OCI-LY7 (cell line): ENCODE measurements around the gene ZBTB21. TPM values are rescaled to one million over a fixed set of nuclear protein-coding genes. Genes with fewer than 3 reads are reported as not detected.

Experiments
- BruUV-seq: library from RNA; stranded (reverse); fragments of 400-500 nt; replicated peaks from 2 replicates; lab custom pipeline; 2021; lab: Mats Ljungman, UMichigan
- CTCF ChIA-PET: fragments of 300-600 bp; sonication (Branson Sonifier 250); formaldehyde crosslinking; loops from one replicate; lab custom pipeline; 2022; ENCODE audit warnings: antibody characterized with exemption; ENCODE audit not compliant: unreplicated experiment; lab: Charles Lee
- POLR2A ChIA-PET: fragments of 300-600 bp; sonication (Branson Sonifier 250); formaldehyde crosslinking; loops from one replicate; lab custom pipeline; 2022; ENCODE audit warnings: antibody characterized with exemption; lab: Charles Lee
- DNase-seq: peaks from one replicate; pipeline ENCODE4 v3.0.0-alpha.2; 2015; ENCODE audit warnings: low spot score
- H2AFZ ChIP-seq: fragments of 200-600 bp; sonication (generic), shearing (Covaris generic); 2 replicates; pipeline ENCODE4 v1.6.1; 2014; ENCODE audit warnings: mild to moderate bottlenecking, antibody characterized with exemption, low read length, moderate library complexity
- H3K27ac ChIP-seq: fragments of 200-600 bp; sonication (generic); 2 replicates; pipeline ENCODE4 v1.5.1; 2014; ENCODE audit warnings: mixed run types, low read depth, mild to moderate bottlenecking, moderate library complexity, low read length, inconsistent platforms; ENCODE audit not compliant: poor library complexity, severe bottlenecking
- H3K36me3 ChIP-seq: fragments of 200-600 bp; sonication (generic); 2 replicates; pipeline ENCODE4 v1.6.1; 2014; ENCODE audit warnings: mild to moderate bottlenecking, antibody characterized with exemption, low read length, moderate library complexity, mixed read lengths; ENCODE audit not compliant: insufficient read depth
- H3K4me1 ChIP-seq: fragments of 200-600 bp; sonication (generic); 2 replicates; pipeline ENCODE4 v1.5.1; 2014; ENCODE audit warnings: mild to moderate bottlenecking, low read length; ENCODE audit not compliant: insufficient read depth, poor library complexity, severe bottlenecking
- H3K4me2 ChIP-seq: fragments of 200-600 bp; sonication (generic); 2 replicates; pipeline ENCODE4 v1.6.1; 2014; ENCODE audit warnings: mild to moderate bottlenecking, low read length
- H3K4me3 ChIP-seq: fragments of 200-600 bp; sonication (generic); 2 replicates; pipeline ENCODE4 v1.5.1; 2014; ENCODE audit warnings: mild to moderate bottlenecking, low read depth, low read length; ENCODE audit not compliant: poor library complexity, severe bottlenecking
- H3K79me2 ChIP-seq: fragments of 200-600 bp; sonication (generic); 2 replicates; pipeline ENCODE4 v1.6.1; 2016; ENCODE audit warnings: low read depth, mild to moderate bottlenecking, low read length, moderate library complexity, mixed read lengths; ENCODE audit not compliant: insufficient read depth
- H3K9me2 ChIP-seq: fragments of 200-600 bp; sonication (generic); 2 replicates; pipeline ENCODE4 v1.6.1; 2016; ENCODE audit warnings: mild to moderate bottlenecking, low read length, mixed read lengths; ENCODE audit not compliant: insufficient read depth
- H3K9me3 ChIP-seq: fragments of 200-600 bp; sonication (generic); 2 replicates; pipeline ENCODE4 v1.6.1; 2014; ENCODE audit warnings: mild to moderate bottlenecking, mixed run types, low read length, mixed read lengths
- H4K20me1 ChIP-seq: fragments of 200-600 bp; sonication (generic); 2 replicates; pipeline ENCODE4 v1.6.1; 2014; ENCODE audit warnings: mild to moderate bottlenecking, antibody characterized with exemption, low read length, moderate library complexity, mixed read lengths; ENCODE audit not compliant: insufficient read depth
- EZH2phosphoT487 ChIP-seq: fragments of 200-600 bp; sonication (generic); IDR thresholded peaks from 2 replicates; pipeline ENCODE4 v1.6.1; 2018; ENCODE audit warnings: low read depth, borderline replicate concordance, mild to moderate bottlenecking, mixed run types, antibody characterized with exemption, low read length, moderate library complexity, mixed read lengths
- intact Hi-C: fragments of 100-400 bp; cut with micrococcal nuclease; formaldehyde crosslinking; loops from one replicate; pipeline ENCODE4 v1.10.0; 2022; ENCODE audit not compliant: unreplicated experiment
- total RNA-seq, 2 experiments: library from RNA; depleted of rRNA in 1 of 2; stranded (reverse); fragments of >200 nt in 1 of 2; shearing (Covaris generic) in 1 of 2; gene quantifications; 2 replicates each; pipeline ENCODE4 v1.2.3, GENCODE V29; 2014 to 2022
- TF ChIP-seq, protein P1 (sequence below): fragments of 200-600 bp; sonication (generic); conservative IDR thresholded peaks from 2 replicates; pipeline ENCODE4 v1.5.1; 2014; ENCODE audit warnings: mild to moderate bottlenecking, antibody characterized with exemption, low read length, moderate library complexity, mixed read lengths

ZBTB21 gene
- total RNA-seq, 2 experiments from 2014 or later, result 10.0 to 19.6 TPM

DNA sequence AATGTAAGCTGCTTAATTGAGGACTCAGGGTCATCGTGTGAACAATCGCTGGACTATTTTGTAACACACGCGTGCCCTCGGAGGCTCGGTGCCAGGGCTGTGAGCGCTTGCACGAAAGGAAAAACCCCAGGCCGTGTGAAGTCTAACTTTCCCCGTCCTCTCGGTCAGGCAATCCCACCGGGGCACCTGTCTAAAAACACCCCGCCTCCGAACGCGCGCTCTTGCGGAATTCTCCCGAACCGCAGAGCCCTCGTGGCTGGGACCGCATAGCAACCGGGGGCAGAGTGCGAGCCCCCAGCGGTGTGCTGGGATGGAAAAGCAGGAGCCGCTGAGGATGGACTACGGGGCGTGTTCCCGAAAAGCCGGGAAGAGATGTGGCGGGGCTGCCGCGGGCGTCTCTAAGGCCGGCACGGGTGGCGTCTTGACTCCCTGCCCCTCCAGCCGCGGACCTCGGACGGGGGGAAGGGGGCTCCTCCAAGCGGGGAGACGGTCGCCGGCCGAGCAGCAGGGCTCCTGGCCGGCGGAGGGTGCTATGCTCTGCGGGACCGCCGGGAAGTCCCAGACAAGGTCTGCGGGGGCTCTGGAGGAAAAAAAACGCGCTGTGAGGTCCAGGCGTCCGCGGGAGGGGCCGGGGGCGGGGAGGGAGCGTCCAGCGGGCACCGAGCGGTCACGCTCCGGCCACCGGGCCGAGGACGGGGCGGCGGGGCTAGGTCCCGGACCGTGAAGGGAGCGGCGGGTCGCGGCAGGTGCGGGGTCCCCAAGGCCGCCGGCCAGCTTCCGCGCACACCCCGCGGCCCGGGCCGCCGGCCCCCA lies 936 bp downstream of the ZBTB21 start:
- Histone ChIP-seq H3K4me2 (peak overlapping the region; percentile 82), H3K9me3 (no peaks in the 10 kb centered on the region), H3K9me2 (no peaks in the 10 kb centered on the region), H3K27ac (peak overlapping the region; percentile 65), H3K4me1 (peaks cover 38% of the 10 kb centered on the region), H3K4me3 (peak overlapping the region; percentile 79), H3K79me2 (peaks cover 7% of the 10 kb centered on the region; the same call in 1 of the 2 replicates), H2AFZ (peak overlapping the region; percentile 24; the same call in 1 of the 2 replicates), H4K20me1 (no peaks in the 10 kb centered on the region), H3K36me3 (peaks cover 16% of the 10 kb centered on the region)
- no TSS peak for BruUV-seq
- no peak for TF ChIP-seq EZH2phosphoT487
- TF ChIP-seq, protein P1, sequence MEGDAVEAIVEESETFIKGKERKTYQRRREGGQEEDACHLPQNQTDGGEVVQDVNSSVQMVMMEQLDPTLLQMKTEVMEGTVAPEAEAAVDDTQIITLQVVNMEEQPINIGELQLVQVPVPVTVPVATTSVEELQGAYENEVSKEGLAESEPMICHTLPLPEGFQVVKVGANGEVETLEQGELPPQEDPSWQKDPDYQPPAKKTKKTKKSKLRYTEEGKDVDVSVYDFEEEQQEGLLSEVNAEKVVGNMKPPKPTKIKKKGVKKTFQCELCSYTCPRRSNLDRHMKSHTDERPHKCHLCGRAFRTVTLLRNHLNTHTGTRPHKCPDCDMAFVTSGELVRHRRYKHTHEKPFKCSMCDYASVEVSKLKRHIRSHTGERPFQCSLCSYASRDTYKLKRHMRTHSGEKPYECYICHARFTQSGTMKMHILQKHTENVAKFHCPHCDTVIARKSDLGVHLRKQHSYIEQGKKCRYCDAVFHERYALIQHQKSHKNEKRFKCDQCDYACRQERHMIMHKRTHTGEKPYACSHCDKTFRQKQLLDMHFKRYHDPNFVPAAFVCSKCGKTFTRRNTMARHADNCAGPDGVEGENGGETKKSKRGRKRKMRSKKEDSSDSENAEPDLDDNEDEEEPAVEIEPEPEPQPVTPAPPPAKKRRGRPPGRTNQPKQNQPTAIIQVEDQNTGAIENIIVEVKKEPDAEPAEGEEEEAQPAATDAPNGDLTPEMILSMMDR, result peak; percentile 65
- DNase-seq, result peak; percentile 77
- intact Hi-C loops, result loop anchor here (1.0 to 5.0 kb wide), 3 partner anchors 82 to 108 kb away; no protein-coding TSS in a partner anchor
- POLR2A ChIA-PET, result interaction anchor here (0.6 to 1.3 kb wide), 7 partner anchors 10 to 146 kb away, joined by 3 to 4 read pairs (median 3); no protein-coding TSS in a partner anchor
- CTCF ChIA-PET, result interaction anchor here (0.5 to 1.0 kb wide), 2 partner anchors 28 to 98 kb away, joined by 4 to 11 read pairs; no protein-coding TSS in a partner anchor

DNA sequence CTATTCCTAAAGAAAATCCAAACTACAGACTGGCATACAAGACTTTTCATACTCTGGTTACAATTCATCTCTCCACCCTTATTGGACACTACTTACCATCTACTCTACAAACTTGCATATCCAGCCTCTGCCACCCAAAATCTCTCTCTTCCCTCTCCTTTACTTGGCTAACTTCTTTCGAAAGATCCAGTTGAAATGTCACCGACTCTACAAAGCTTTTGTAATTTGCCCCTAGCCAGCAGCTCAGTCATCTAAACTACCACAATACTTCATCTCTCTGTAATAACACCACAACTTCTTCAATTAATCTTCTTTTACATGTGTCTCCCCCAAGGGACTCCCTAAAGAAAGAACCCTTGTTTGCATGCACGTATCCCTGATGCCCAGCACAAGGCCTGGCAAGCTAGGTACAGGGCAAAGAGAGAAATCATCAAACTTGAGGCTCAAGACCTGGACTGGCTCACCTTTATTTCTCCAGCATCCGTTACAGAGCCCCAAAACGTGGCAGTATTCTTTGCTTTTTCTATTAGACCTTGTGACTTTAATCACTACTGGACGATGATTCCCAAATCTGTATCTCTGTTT lies 2.7 kb downstream of the ZBTB21 start:
- H3K9me3 ChIP-seq, result no peaks in the 10 kb centered on the region
- peaks cover 21% of the 10 kb centered on the region for H3K36me3 ChIP-seq
- H3K4me1 ChIP-seq, result peaks cover 38% of the 10 kb centered on the region
- H3K27ac ChIP-seq, result no peak overlapping the region
- H3K9me2 ChIP-seq, result no peaks in the 10 kb centered on the region
- peak overlapping the region; percentile 49 for H3K4me2 ChIP-seq
- no peaks in the 10 kb centered on the region for H4K20me1 ChIP-seq
- no peak for TF ChIP-seq EZH2phosphoT487
- CTCF ChIA-PET, result interaction anchor here (0.6 to 1.6 kb wide), 2 partner anchors 110 to 142 kb away, joined by 4 read pairs; no protein-coding TSS in a partner anchor
- H2AFZ ChIP-seq, result no peak overlapping the region
- H3K4me3 ChIP-seq, result peak overlapping the region; percentile 5
- no TSS peak for BruUV-seq
- intact Hi-C loops, result loop anchor here (5.0 kb wide), 1 partner anchor 80 kb away; no protein-coding TSS in a partner anchor
- POLR2A ChIA-PET, result interaction anchor here (1.1 to 1.2 kb wide), 2 partner anchors 11 to 113 kb away, joined by 3 to 6 read pairs; no protein-coding TSS in a partner anchor
- peaks cover 7% of the 10 kb centered on the region; the same call in 1 of the 2 replicates for H3K79me2 ChIP-seq
- no peak for DNase-seq

DNA sequence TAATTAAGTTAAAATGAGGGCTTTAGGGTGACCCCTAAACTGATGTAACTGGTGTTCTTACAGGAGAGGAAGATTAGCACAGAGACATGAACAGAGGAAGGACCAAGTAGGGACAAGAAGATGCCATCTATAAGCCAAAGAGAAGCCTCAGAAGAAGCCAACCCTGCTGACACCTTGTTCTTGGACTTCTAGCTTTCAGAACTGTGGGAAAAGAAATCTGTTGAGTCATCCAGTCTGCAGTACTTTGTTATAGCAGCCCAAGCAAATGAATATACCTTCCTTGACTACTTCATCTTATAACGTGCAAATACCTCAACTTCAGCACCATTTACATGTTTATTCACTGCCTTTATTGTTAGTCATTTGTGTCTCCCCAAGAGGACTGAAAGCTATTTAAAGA lies 3.4 kb downstream of the ZBTB21 start:
- intact Hi-C loops, result loop anchor here (5.0 kb wide), 1 partner anchor 79 kb away; no protein-coding TSS in a partner anchor
- Histone ChIP-seq H3K9me2 (no peaks in the 10 kb centered on the region), H3K36me3 (peaks cover 27% of the 10 kb centered on the region), H3K27ac (no peak overlapping the region), H3K4me3 (no peak overlapping the region), H2AFZ (no peak overlapping the region), H3K79me2 (peaks cover 7% of the 10 kb centered on the region; the same call in 1 of the 2 replicates), H3K4me1 (peaks cover 33% of the 10 kb centered on the region), H3K9me3 (no peaks in the 10 kb centered on the region), H3K4me2 (peak overlapping the region; percentile 49; the same call in 1 of the 2 replicates), H4K20me1 (no peaks in the 10 kb centered on the region)
- ChIA-PET CTCF (interaction anchor here (0.6 to 1.6 kb wide), 2 partner anchors 111 to 142 kb away, joined by 4 read pairs; no protein-coding TSS in a partner anchor), POLR2A (interaction anchor here (1.2 kb wide), 1 partner anchor 10 kb away, joined by 3 read pairs; no protein-coding TSS in a partner anchor)
- TF ChIP-seq EZH2phosphoT487, result no peak
- TF ChIP-seq, protein P1, result no peak
- BruUV-seq, result no TSS peak
- DNase-seq, result no peak
